GM12865 (cell line): ENCODE data around the gene SOX8.
A peak's percentile ranks its signal among the peaks of the same experiment; 100 is the strongest.

Experiments used
- DNase-seq: peaks from one replicate; pipeline ENCODE4 v3.0.0; 2010; ENCODE audit warnings: low read depth
- H3K4me3 ChIP-seq: 2 replicates; pipeline ENCODE4 v1.5.1; 2011; ENCODE audit warnings: mild to moderate bottlenecking, low read depth, low read length, control low read depth
- TF ChIP-seq, protein P1 (sequence below): IDR thresholded peaks from 2 replicates; pipeline ENCODE4 v1.5.1; 2011; ENCODE audit warnings: low read length, control low read depth, low read depth, inconsistent platforms; ENCODE audit not compliant: insufficient read depth; ENCODE audit errors: missing control alignments

Gene SOX8

DNA sequence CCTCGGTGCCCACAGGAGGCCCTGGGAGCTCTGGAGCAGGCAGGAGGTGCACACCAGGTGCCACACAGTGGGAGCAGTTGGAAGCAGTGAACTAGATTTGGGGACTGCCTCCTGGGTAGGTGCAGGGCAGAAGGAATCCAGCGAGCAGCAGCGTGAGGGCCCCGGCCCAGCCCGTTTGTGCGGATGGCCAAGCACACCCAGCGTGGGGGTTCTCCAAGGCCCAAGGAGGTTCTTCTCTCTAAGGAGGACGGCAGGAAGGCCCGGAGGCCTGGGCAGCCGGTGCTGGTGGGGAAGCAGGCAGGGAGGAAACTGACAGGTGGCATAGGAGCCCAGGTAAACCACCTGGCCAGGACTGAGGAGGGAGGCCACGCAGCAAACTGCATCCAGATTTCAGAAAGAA lies 17.0 kb downstream of the SOX8 start:
- no peak overlapping the region for H3K4me3 ChIP-seq
- TF ChIP-seq, protein P1, sequence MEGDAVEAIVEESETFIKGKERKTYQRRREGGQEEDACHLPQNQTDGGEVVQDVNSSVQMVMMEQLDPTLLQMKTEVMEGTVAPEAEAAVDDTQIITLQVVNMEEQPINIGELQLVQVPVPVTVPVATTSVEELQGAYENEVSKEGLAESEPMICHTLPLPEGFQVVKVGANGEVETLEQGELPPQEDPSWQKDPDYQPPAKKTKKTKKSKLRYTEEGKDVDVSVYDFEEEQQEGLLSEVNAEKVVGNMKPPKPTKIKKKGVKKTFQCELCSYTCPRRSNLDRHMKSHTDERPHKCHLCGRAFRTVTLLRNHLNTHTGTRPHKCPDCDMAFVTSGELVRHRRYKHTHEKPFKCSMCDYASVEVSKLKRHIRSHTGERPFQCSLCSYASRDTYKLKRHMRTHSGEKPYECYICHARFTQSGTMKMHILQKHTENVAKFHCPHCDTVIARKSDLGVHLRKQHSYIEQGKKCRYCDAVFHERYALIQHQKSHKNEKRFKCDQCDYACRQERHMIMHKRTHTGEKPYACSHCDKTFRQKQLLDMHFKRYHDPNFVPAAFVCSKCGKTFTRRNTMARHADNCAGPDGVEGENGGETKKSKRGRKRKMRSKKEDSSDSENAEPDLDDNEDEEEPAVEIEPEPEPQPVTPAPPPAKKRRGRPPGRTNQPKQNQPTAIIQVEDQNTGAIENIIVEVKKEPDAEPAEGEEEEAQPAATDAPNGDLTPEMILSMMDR: no peak
- no peak for DNase-seq

DNA sequence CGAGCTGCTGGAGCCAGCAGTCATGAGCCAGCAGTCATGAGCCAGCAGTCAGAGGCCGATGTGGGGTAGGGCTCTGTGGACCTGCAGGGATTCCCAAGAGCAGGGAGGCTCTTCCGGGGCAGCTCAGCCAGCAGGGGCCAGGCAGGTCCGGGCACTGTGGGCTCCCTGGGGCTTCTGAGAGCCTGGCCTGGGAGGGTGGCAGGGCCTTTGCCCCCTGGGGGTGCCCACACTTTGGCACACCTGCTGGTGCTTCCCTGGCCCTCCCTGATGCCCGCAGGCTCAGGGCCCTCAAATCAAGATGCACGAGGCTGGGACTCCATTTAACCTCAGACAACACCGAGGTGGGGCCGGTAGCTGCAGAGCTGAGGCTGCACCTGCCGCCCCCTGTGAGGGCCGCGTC lies 18.1 kb downstream of the SOX8 start:
- DNase-seq: no peak
- TF ChIP-seq, protein P1: no peak
- H3K4me3 ChIP-seq: no peak overlapping the region

DNA sequence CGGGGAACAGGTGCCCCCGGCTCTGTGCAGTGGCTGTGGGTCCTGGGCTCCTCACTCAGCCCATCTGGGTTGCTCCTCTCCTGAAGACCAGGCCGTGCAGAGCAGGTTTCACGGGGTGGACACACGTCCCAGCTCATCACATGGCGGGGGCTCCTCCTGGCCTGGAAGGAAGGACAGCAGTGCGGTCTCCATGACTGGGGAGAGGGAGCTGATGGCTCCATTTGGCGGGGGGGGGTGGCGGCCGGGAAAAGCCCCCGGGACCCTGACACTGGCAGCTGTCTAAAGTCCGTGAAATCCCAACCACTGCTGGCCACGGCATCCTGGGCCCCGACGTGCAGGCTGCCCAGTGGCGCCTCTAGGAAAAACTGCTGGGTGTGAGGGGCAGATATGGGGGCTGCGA lies 19.0 kb downstream of the SOX8 start:
- H3K4me3 ChIP-seq: no peak overlapping the region
- TF ChIP-seq, protein P1: no peak
- no peak for DNase-seq

DNA sequence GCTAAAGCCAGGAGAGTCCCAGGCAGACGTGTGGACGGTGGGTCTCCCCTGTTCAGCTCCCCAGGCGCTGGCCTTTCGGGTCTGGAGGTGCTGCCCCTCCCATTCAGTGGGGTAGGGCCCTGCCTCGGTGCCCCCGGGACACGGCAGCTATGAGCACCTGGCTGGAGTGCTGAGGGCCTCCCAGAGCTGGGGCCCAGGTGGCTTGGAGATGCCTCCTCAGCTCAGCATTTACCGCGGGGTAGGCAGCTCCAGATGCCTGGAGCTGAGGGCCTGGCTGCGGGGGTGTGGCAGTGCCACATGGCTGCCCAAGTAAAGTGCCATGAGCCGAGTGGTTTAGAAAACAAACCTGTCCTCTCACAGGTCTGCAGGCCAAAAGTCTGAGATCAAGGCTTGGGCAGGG lies 19.5 kb downstream of the SOX8 start:
- TF ChIP-seq, protein P1: no peak
- no peak overlapping the region for H3K4me3 ChIP-seq
- no peak for DNase-seq

DNA sequence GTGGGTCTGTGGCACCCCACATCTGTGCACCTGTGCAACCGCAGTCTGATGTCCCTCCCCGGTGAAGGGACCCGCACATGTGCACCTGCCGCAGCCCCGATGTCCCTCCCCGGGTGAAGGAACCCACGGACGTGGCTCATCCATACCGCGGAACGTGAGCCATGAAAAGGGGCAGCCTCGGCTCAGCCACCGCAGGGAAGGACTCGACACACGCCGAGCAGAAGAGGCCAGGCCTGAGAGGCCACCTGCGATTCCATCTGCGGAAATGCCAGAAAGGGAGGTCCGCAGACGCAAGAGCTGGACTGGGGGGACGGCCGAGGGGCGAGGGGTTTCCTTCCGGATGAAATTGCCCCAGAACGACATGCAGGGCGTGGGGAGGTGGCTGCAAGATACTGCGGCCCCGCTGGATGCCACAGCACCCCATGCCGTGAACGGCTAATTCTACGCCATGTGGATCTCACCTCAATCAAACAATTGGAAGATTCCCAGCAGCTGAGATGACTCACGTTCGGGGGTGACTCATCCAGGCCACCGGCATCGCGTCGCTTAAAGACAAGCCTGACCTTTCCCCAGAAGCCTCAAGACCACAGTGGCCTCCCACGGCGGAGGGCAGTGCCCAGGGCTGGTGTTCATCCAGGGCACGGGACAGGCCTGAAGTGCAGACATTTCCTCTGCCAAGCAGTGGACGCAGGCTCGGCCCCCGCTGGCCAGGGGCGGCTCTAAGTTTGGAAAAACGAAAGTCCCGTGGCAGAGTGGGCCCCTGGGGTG lies 21.0 kb downstream of the SOX8 start:
- TF ChIP-seq, protein P1: no peak
- no peak overlapping the region for H3K4me3 ChIP-seq
- DNase-seq: peak; percentile 9

DNA sequence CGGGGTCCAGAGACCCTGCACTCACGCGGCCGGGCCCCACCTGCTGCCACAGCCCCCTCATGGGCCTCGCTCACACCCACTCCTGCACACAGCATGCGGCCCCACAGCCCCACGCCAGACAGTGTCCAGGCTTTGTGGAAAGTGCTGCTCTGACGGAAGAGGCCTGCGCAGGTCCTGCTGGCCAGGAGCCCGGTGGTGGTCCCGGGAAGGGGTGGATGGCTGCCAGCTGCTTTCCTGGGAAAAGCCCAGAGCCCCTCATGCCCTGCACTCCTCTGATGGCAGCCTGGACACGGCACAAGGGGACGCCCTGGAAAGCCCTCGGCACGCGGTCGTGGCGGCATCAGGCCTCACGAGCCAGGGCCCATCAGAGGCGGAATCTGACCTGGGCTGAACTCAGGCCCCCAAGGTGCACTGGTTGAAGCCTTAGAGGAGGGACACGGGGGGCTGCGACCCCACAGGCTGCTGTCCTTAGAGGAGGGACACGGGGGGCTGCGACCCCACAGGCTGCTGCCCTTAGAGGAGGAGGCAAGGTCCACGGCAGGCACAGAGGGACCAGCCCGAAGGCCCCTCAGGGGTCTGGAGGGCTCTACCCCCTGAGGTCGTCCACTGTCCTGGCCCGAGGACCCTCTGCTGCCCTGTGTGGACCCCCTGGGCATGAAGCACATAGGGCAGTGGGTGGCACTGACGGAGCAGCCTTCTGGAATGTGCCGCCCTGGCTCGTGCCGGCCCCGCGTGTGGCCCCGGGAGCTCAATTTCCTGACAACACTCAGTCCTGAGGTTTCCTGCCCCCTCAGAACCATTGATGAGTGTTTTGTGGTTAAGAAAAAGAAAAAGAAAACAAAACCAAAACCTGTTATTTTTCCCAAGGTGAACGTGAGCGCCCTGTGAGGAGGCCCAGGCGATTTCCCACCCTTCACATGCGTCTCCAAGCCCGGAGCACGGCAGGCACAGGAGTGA lies 22.1 kb downstream of the SOX8 start:
- DNase-seq: peak; percentile 31
- H3K4me3 ChIP-seq: no peak overlapping the region
- TF ChIP-seq, protein P1: no peak
